ENCODE data around the gene PDLIM1. TPM values are rescaled to one million over a fixed set of nuclear protein-coding genes. Genes with fewer than 3 reads are reported as not detected.
"Not testable (repeated sequence)": the region's sequence is repeated elsewhere in the genome, so short reads cannot be mapped to it uniquely, and the experiment has no call there.

Gene PDLIM1
- total and polyA plus RNA-seq, 3 experiments from 2014 or later, result 0.88 to 11.7 (median 1.4) TPM

DNA sequence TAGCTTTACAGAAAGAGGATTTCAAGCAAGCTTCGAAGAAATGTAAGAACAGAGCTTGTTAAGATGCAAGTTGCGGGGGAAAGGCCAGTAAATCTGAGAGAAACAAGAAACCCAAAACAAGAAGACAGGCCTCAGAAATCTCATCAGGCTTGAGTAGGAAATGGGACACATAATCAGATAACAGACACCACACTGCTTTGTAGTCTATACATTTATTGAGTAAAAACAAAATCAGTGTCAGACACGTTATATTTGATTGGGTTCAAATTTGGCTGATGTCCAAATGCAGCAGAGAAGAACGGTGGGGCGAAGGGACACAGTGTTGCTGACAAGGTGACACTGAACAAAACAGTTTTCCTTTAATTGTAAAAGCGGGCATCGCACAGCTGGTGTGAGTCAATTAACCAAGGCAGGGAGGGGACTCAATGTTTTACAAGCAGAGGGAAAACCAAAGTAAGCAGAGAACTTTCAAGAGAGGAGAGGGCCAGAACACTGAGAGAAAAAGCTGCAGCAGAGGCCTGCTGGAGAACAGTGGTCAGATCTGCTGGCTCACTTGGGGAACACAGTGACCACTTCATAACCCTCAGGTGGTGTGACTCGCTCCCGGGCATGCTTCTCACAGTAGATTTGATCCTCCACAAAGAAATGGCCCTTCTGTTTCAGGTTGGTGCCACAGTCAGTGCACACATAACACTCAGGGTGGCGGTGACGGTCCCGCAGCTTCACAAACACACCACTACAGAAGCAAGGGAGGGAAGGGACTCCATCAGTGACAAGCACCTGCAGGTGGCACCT lies 53.2 kb downstream of the PDLIM1 start:
- Histone ChIP-seq H3K36me3 (ENCODE audit: insufficient read depth, low read length) (no peaks in the 10 kb centered on the region), H3K27ac (ENCODE audit: low read depth, low read length) (no peak overlapping the region), H3K4me1 (ENCODE audit: insufficient read depth, low read length) (no peaks in the 10 kb centered on the region), H3K9me3 (ENCODE audit: low read length) (no peaks in the 10 kb centered on the region), H3K27me3 (ENCODE audit: insufficient read depth, low read length, poor library complexity, severe bottlenecking) (no peaks in the 10 kb centered on the region), H3K4me3 (ENCODE audit: low read length) (no peak overlapping the region)
- DNase-seq, result no peak
- peak overlapping the region in 1 of 8 donors; percentile 25 for H3K27ac Mint-ChIP-seq
- H3K4me1 Mint-ChIP-seq, result peaks cover 0 to 5% (median 0%) of the 10 kb centered on the region in 3 donors
- H3K4me3 Mint-ChIP-seq, result no peak overlapping the region
- H3K9me3 Mint-ChIP-seq, result no peaks in the 10 kb centered on the region
- POLR2A ChIA-PET, result no interaction called here
- CTCF ChIA-PET, result interaction anchor here (1.5 kb wide), 1 partner anchor 8 kb away, joined by 9 read pairs; no protein-coding TSS in a partner anchor
- H3K27me3 Mint-ChIP-seq, result no peaks in the 10 kb centered on the region
- H3K36me3 Mint-ChIP-seq, result no peaks in the 10 kb centered on the region

DNA sequence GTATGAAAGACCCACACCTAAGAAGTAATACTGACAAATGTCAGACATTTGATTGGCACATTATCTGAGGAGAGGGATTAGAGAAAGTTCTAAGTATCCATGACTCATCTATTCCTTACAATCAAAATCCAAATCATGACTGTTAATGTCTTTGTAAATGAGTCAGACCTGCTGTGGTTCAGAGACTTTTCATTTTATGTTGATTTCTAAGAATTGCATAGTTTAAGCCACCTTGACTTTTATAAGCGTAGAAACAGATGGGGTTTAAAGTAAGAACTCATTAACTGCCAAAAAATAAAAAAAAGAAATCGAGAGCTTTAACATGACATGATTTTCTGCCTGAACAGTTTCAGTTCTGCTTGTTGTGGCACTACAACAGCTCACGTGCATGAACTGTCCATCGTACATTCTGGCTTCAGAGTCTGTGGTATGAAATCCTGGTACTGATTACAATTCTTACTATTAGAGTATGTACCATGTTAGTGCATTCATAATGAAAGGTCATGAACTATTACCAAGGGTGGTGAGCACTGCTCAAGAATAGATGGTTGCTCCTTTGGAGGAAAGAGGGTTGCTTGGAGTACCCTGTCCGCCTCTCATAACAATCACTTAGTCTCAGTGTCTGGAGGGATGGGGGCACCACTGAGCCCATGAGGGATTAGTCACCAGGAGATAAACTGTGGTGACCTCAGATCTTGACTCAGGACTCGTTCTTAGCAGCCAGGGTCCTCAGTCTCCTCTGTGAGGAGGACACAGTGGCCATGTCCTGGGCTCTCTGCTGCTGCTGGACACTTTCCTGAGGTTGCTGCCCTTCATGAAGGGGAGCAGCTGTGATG lies 54.5 kb downstream of the PDLIM1 start:
- Histone ChIP-seq H3K9me3 (ENCODE audit: low read length) (no peaks in the 10 kb centered on the region), H3K27me3 (ENCODE audit: insufficient read depth, low read length, poor library complexity, severe bottlenecking) (no peaks in the 10 kb centered on the region), H3K27ac (ENCODE audit: low read depth, low read length) (no peak overlapping the region), H3K4me1 (ENCODE audit: insufficient read depth, low read length) (no peaks in the 10 kb centered on the region), H3K36me3 (ENCODE audit: insufficient read depth, low read length) (no peaks in the 10 kb centered on the region), H3K4me3 (ENCODE audit: low read length) (no peak overlapping the region)
- H3K36me3 Mint-ChIP-seq, result no peaks in the 10 kb centered on the region
- no peak overlapping the region for H3K4me3 Mint-ChIP-seq
- peaks cover 2% of the 10 kb centered on the region in 2 donors for H3K27me3 Mint-ChIP-seq
- H3K27ac Mint-ChIP-seq, result no peak overlapping the region
- H3K4me1 Mint-ChIP-seq, result peaks cover 2 to 6% (median 2%) of the 10 kb centered on the region in 3 donors
- ChIA-PET POLR2A (no interaction called here), CTCF (interaction anchor here (1.1 to 1.5 kb wide), 2 partner anchors 10 to 53 kb away, joined by 3 to 9 read pairs; no protein-coding TSS in a partner anchor)
- no peaks in the 10 kb centered on the region for H3K9me3 Mint-ChIP-seq
- DNase-seq, result no peak

DNA sequence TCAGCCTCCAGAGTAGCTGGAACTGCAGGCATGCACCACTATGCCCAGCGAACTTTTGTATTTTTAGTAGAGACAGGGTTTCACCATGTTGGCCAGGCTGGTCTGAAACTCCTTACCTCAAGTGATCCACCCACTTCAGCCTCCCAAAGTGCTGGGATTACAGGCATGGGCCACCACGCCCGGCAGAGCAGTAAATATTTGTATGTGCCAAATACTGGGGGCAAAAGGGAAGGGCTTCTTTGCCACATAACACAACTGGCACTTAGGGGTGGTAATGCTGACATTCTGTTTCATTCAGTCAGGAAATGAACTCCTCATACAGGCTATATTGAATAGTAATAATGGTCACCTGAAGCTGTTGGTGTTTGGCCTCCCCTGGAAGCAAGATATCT lies 55.1 kb downstream of the PDLIM1 start:
- ChIA-PET CTCF (interaction anchor here (1.1 to 1.4 kb wide), 2 partner anchors 10 to 52 kb away, joined by 3 to 5 read pairs; no protein-coding TSS in a partner anchor), POLR2A (no interaction called here)
- Histone ChIP-seq H3K27ac (ENCODE audit: low read depth, low read length) (no peak overlapping the region), H3K4me3 (ENCODE audit: low read length) (no peak overlapping the region), H3K36me3 (ENCODE audit: insufficient read depth, low read length) (no peaks in the 10 kb centered on the region), H3K4me1 (ENCODE audit: insufficient read depth, low read length) (no peaks in the 10 kb centered on the region), H3K9me3 (ENCODE audit: low read length) (no peaks in the 10 kb centered on the region), H3K27me3 (ENCODE audit: insufficient read depth, low read length, poor library complexity, severe bottlenecking) (no peaks in the 10 kb centered on the region)
- Mint-ChIP-seq H3K36me3 (no peaks in the 10 kb centered on the region), H3K27ac (no peak overlapping the region), H3K4me1 (peaks cover 7 to 12% (median 7%) of the 10 kb centered on the region in 3 donors), H3K4me3 (no peak overlapping the region), H3K27me3 (peaks cover 3 to 4% of the 10 kb centered on the region in 2 donors), H3K9me3 (peaks cover 0 to 3% (median 0%) of the 10 kb centered on the region in 5 donors)
- no peak for DNase-seq

DNA sequence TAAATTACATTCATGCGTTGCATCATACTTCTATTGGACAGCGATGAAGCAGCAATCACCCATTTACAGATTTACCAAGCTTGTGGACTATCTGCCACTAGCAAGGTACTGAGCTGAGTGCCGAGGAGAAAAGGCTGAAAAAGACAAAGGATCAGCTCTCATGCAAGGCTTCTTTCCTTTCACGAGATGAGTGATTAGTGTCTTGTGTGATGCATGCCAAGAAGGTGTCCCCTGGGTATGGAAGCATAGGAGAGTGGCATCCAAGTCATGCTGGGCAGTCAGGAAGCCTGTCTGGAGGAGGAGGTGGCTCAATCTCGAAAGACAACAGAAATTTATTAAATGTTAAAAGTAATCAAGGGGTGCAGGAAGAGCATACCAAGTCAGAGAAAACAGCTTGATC lies 55.9 kb downstream of the PDLIM1 start:
- H3K27ac Mint-ChIP-seq, result no peak overlapping the region
- no peaks in the 10 kb centered on the region for H3K9me3 ChIP-seq (ENCODE audit: low read length)
- no peak overlapping the region for H3K4me3 Mint-ChIP-seq
- no peak overlapping the region for H3K4me3 ChIP-seq (ENCODE audit: low read length)
- H3K27ac ChIP-seq (ENCODE audit: low read depth, low read length), result no peak overlapping the region
- POLR2A ChIA-PET, result no interaction called here
- H3K4me1 Mint-ChIP-seq, result peaks cover 10 to 16% (median 14%) of the 10 kb centered on the region in 3 donors
- no peaks in the 10 kb centered on the region for H3K27me3 ChIP-seq (ENCODE audit: insufficient read depth, low read length, poor library complexity, severe bottlenecking)
- peaks cover 0 to 3% (median 0%) of the 10 kb centered on the region in 5 donors for H3K9me3 Mint-ChIP-seq
- DNase-seq, result no peak
- no peaks in the 10 kb centered on the region for H3K4me1 ChIP-seq (ENCODE audit: insufficient read depth, low read length)
- H3K27me3 Mint-ChIP-seq, result peaks cover 3 to 4% of the 10 kb centered on the region in 2 donors
- H3K36me3 ChIP-seq (ENCODE audit: insufficient read depth, low read length), result no peaks in the 10 kb centered on the region
- CTCF ChIA-PET, result interaction anchor here (1.1 to 1.4 kb wide), 2 partner anchors 8 to 11 kb away, joined by 3 to 5 read pairs; no protein-coding TSS in a partner anchor
- no peaks in the 10 kb centered on the region for H3K36me3 Mint-ChIP-seq

DNA sequence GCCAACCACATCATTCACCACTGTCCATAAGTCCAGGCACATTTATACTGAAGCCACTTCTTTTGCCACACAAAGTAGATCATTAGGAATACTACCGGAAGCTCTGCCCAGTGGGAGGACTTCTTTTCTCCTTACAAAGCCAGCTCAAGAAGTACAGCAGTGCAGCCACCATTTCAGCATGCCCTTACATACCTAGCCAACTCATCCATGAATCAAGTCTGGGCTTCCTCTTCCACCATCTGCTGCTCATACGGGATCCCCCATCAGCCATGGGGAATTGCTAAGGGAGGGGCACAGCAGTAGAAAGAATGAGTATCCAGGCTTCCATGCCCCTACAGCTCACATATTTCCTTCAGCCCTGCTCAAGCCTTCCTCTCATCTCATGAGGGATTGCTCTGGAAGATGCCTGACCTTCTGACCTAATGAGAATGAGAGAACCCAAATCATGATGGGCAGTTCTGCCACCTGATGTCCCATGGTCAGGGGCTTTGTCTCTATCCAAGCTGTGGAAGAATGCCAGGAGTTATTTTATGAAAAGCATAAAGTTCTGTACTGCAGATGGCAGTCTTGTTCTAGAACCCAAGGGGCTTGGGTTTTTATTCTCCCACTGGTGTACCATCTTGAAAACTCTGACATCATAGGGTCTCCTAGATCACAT lies 57.3 kb downstream of the PDLIM1 start:
- H3K4me3 Mint-ChIP-seq, result no peak overlapping the region
- Histone ChIP-seq H3K9me3 (ENCODE audit: low read length) (no peaks in the 10 kb centered on the region), H3K27ac (ENCODE audit: low read depth, low read length) (no peak overlapping the region), H3K27me3 (ENCODE audit: insufficient read depth, low read length, poor library complexity, severe bottlenecking) (no peaks in the 10 kb centered on the region), H3K4me1 (ENCODE audit: insufficient read depth, low read length) (no peaks in the 10 kb centered on the region), H3K4me3 (ENCODE audit: low read length) (no peak overlapping the region), H3K36me3 (ENCODE audit: insufficient read depth, low read length) (no peaks in the 10 kb centered on the region)
- POLR2A ChIA-PET, result no interaction called here
- DNase-seq, result no peak
- no peak overlapping the region for H3K27ac Mint-ChIP-seq
- H3K4me1 Mint-ChIP-seq, result peaks cover 10 to 16% (median 14%) of the 10 kb centered on the region in 3 donors
- CTCF ChIA-PET, result interaction anchor here (0.9 kb wide), 1 partner anchor 10 kb away, joined by 3 read pairs; no protein-coding TSS in a partner anchor
- no peaks in the 10 kb centered on the region for H3K36me3 Mint-ChIP-seq
- H3K9me3 Mint-ChIP-seq, result peaks cover 0 to 5% (median 0%) of the 10 kb centered on the region in 5 donors
- H3K27me3 Mint-ChIP-seq, result peaks cover 3 to 4% of the 10 kb centered on the region in 2 donors

DNA sequence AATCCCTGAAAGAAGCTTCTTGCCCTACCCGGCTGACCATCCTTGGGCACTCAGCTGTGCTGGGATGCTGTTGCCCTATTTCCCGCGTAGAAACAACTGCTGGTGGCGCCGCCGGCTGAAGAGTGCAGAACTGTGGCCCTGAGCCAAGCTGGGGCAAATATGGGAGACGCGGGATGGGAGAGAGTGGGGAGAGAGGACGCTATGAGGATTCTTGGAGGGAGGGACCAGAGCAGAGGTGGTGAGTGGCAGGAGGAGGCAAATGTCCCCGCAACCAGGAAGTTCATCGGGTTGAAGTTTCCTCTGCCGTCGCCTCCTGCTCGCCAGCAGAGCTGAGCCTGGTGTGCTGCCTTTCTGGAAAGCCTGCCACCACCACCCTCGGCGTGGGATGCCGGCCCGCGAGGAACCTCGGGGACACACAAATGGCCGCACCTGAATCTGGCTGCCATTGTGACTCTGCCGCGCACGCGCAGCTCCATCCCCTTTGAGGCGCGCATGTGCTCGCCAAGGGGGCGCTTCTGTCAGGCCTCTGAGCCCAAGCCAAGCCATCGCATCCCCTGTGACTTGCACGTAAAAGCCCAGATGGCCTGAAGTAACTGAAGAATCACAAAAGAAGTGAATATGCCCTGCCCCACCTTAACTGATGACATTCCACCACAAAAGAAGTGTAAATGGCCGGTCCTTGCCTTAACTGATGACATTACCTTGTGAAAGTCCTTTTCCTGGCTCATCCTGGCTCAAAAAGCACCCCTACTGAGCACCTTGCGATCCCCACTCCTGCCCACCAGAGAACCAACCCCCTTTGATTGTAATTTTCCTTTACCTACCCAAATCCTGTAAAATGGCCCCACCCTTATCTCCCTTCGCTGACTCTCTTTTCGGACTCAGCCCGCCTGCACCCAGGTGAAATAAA lies 59.9 kb downstream of the PDLIM1 start:
- H3K4me1 ChIP-seq (ENCODE audit: insufficient read depth, low read length); H3K36me3 Mint-ChIP-seq; H3K27ac ChIP-seq (ENCODE audit: low read depth, low read length); H3K27me3 ChIP-seq (ENCODE audit: insufficient read depth, low read length, poor library complexity, severe bottlenecking); H3K36me3 ChIP-seq (ENCODE audit: insufficient read depth, low read length); CTCF ChIA-PET; H3K9me3 ChIP-seq (ENCODE audit: low read length); H3K27me3 Mint-ChIP-seq; H3K9me3 Mint-ChIP-seq; POLR2A ChIA-PET: not testable (repeated sequence)
- peak overlapping the region; percentile 51 for H3K4me3 ChIP-seq (ENCODE audit: low read length)
- Mint-ChIP-seq H3K27ac (peak overlapping the region in 5 of 8 donors; percentile 46 to 95 (median 62)), H3K4me1 (peaks cover 10 to 14% (median 12%) of the 10 kb centered on the region in 3 donors), H3K4me3 (peak overlapping the region; percentile 72 to 93 (median 83))
- DNase-seq, result peak; percentile 6 to 72 (median 35)
